A172 (cell line): Measurements from ENCODE around the gene SEMA5A. TPM values are rescaled to one million over a fixed set of nuclear protein-coding genes. Genes with fewer than 3 reads are reported as not detected.

ENCODE experiments used
- DNase-seq: peaks from one replicate; pipeline ENCODE4 v3.0.0-alpha.2; 2015; ENCODE audit warnings: low spot score
- total RNA-seq: library from RNA; depleted of rRNA; stranded (reverse); fragments of >200 nt; shearing (Covaris generic); gene quantifications from 2 replicates; pipeline ENCODE4 v1.2.3, GENCODE V29; 2014

Gene SEMA5A
- total RNA-seq, 1 experiment from 2014 or later, result 9.3 TPM

DNA sequence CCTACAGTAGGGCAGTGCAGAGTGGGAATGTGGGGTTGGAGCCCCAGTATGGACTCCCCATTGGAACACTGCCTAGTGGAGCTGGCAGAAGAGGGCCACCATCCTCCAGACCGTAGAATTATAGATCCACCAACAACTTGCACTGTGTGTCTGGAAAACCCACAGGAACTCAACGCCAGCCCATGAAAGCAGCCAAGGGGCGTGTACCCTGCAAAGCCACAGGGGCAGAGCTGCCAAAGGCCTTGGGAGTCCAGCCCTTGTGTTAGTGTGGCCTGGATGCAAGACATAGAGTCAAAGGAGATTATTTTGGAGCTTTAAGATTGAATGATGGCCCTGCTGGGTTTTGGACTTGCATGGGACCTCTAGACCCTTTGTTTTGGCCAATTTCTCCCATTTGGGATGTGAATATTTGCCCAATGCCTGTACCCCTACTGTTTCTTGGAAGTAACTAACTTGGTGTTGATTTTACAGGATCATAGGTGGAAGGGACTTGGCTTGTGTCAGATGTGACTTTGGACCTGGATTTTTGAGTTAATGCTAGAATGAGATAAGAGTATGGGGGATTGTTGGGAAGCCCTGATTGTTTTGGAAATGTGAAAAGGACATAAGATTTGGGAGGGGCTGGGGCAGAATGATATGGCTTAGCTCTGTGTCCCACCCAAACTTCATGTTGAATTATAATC is 266.8 kb downstream of the SEMA5A start:
- DNase-seq, result no peak

GRCh38 chr5:9269014-9269413 is 276.9 kb downstream of the SEMA5A start:
- DNase-seq, result peak; percentile 75

- DNase-seq, result no peak
These were observed 277.6 kb downstream of the SEMA5A start for GRCh38 chr5:9268226-9268625.

DNA sequence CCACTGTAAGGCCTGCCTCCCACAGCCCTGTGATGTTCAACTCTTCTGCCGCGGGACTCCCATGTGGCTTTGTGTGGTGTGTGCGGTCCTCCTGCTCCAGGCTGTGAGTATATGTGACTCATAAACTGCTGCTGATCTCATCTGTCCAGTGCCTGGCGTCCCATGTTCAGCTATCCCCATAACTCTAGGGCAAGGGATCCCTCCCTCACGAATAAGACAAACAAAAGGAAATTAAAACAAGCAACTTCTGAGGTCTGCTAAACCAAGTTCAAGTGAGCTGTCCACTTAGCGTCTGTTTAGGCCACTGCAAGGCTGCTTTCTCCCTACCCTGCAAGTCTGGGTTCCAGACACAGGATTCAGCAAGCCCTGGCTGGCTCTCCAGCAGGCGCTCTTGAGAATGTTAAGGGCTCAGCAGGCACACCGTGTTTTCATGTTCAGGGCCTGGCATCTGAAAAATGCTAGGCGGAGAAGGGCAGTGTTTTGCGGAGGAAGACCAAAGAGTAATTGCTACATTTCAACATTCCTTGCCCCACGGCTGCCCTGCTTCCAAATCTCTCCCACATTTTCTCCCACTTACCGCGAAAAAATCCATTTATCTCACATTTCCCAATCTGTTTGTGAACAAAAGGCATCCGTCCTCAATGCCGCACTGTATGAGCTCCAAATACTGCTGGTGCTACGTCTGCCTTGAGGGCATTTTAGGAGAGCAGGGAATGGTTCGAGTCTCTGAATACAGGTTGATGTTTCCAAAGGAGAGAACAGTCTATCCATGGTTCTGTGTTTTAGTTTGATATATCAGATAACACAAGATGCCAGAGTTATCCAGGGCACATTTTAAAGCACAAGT is 280.2 kb downstream of the SEMA5A start:
- peak; percentile 89 for DNase-seq

- DNase-seq, result no peak
These were observed 281.6 kb downstream of the SEMA5A start for GRCh38 chr5:9264301-9264700.

GRCh38 chr5:9263656-9264055 is 282.2 kb downstream of the SEMA5A start:
- DNase-seq, result no peak

- DNase-seq, result peak; percentile 17
These were observed 294.4 kb downstream of the SEMA5A start for GRCh38 chr5:9251379-9251980.

- no peak for DNase-seq
These were observed 296.6 kb downstream of the SEMA5A start for GRCh38 chr5:9249231-9249630.

- peak; percentile 34 for DNase-seq
These were observed 300.8 kb downstream of the SEMA5A start for GRCh38 chr5:9245071-9245470.

GRCh38 chr5:9244417-9244816 is 301.5 kb downstream of the SEMA5A start:
- DNase-seq, result no peak

- DNase-seq, result no peak
These were observed 304.2 kb downstream of the SEMA5A start for GRCh38 chr5:9241479-9242305.

DNA sequence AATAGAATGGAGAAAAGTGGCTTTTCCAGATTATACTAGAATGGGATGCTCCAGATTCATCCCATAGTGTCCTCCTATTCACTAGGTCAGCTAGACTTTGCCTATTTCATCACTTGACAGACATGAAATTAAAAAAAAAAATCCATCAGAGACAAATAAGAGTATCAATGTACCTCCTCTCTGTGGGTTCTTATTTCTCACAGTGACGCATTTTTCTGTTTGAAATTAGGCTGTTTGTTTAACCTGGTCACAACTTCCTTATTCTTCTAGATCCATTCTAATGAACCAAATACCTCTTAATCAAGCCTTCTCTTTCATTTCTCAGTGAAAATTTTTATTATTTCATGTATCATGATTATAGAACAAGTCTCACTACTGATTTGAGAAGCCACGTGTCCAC is 305.4 kb downstream of the SEMA5A start:
- DNase-seq, result no peak

GRCh38 chr5:9239626-9240025 is 306.2 kb downstream of the SEMA5A start:
- DNase-seq, result no peak

DNA sequence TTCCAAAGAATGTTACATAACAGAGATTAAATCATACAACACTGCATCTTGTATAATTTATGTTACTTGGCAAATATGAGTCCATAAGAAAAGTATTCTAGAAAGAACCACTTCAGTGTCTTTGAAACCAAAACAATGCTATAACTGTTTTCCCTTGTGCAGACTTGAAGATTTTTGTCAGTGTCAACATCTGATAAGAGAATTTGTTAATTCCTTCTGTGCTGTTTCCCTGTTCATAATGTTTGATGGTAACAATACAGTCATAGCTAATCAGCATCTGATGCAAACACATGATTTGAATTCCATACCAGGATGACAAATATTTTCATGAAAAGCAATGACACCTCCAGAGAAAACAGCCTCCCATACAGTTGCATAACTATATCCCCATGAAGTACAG is 306.8 kb downstream of the SEMA5A start:
- DNase-seq, result peak; percentile 4

DNA sequence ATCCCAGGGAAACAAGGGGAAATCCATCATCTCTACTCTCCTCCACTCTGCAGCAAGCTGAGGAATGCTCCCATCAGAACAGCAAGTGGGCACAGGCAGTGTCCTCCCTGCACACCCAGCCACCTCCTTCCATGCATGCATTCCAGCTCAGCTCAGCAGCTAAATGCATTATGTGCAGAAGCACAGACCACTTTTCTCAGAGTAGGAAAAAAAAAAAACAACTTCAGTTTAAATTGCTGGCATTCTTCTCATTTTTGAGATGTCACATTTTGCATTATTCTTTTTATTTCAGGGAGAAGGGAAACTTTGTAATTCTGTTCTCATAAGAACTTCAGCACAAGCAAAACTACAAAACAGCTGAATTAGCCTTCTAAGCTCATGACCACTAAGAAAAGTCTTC is 312.2 kb downstream of the SEMA5A start:
- peak; percentile 27 for DNase-seq

- DNase-seq, result no peak
These were observed 312.8 kb downstream of the SEMA5A start for GRCh38 chr5:9233035-9233434.

DNA sequence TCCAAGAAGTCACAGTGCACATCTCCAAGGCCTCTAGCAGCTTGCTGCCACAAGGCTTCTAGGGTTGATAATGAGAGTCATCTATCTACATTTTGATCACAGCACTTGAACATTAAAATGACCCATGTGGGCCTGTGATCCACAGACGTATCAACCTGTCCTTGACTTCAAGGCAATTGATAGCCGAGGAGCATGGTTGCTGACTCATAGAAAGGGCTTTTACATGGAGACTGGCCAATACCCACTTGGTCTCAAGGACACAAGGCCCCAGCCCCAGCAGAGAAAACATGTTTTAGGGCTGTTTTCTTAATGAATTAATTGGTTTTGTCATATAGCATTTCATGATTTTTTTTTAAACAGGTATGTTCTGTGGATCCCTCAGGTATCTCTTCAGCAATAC is 314.0 kb downstream of the SEMA5A start:
- DNase-seq, result no peak

DNA sequence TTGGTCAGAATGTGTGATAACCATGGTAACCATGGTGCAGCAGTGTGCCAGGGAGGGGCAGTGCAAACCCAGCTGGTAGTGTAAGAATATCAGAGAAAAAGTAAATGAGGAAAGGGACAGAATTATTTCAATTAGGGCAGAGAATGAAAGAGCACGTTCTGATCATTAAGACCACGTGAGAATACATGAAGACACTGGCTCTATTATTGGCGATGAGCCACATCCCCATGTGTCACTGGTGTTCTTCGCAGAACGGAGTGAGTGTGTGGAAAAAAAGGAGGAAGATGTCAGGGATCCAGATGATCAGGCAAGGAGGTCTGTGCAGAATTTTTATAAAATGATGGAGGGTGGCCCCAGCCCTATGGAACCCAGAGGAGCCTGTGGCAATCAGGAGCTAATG is 315.5 kb downstream of the SEMA5A start:
- DNase-seq, result no peak

- no peak for DNase-seq
These were observed 319.8 kb downstream of the SEMA5A start for GRCh38 chr5:9226016-9226536.

DNA sequence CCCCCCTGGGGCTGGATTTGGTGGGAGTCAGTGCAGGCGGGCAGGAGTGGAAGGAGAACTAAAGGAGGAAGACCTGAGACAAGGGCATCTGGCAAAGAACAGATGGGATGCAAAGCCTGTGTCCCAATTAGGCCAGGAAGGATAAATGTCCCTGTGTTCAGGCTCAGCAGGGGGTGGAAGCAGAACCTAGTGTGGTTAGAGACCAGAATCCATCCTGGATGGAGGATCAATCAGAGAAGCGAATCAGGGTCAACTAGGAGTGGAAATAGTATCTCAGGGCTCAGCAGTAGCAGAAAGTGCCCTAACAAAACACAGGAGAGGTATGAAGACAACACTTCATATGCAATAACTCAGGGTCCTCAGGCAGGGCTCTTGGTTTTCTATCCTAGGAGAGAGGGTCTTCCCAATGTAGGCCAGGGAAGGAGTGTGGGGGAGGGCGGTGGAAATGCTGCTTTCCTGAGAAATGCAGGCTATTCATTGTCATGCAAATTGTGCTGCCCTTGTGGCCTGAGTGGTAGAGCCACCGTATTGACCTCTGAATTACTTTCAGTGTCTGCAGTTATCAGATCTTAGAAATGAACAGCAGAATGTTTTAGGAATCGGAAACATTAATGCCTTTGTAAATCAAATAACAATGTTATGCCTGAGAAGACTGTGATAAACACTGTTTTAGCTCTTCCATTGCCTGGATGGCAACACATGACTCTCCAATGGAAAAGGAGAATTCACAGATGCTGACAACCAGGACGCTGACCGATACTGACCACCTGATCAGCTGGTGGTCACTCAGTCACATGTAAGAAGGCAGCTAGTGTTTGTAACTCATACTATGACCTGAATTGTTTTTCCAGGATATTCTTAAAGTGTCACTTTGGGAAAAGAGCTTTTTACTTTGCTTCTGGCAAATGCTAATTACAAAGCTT is 323.6 kb downstream of the SEMA5A start:
- no peak for DNase-seq

- DNase-seq, result no peak
These were observed 327.5 kb downstream of the SEMA5A start for GRCh38 chr5:9218358-9218757.
